GM23248 (cell line): ENCODE measurements around the gene TP53I13. TPM values are rescaled to one million over a fixed set of nuclear protein-coding genes. Genes with fewer than 3 reads are reported as not detected.

Experiments
- DNase-seq: peaks from one replicate; pipeline ENCODE4 v3.0.0-alpha.2; 2015
- H2AFZ ChIP-seq: fragments of 200-600 bp; sonication (generic); 2 replicates; pipeline ENCODE4 v1.6.1; 2016; ENCODE audit warnings: antibody characterized with exemption
- H3F3A ChIP-seq: fragments of 200-600 bp; sonication (generic); 2 replicates; pipeline ENCODE4 v1.6.1; 2016; ENCODE audit warnings: mild to moderate bottlenecking, antibody characterized with exemption, mixed run types; ENCODE audit not compliant: insufficient read depth
- H3K27ac ChIP-seq: fragments of 200-600 bp; sonication (generic); 2 replicates; pipeline ENCODE4 v1.5.1; 2016; ENCODE audit warnings: mild to moderate bottlenecking
- H3K27me3 ChIP-seq: fragments of 200-600 bp; sonication (generic); replicated peaks from 2 replicates; pipeline ENCODE4 v1.6.1; 2016; ENCODE audit warnings: mild to moderate bottlenecking; ENCODE audit not compliant: insufficient read depth
- H3K36me3 ChIP-seq: fragments of 200-600 bp; sonication (generic); 2 replicates; pipeline ENCODE4 v1.6.1; 2016; ENCODE audit warnings: low read depth, mild to moderate bottlenecking
- H3K4me1 ChIP-seq: fragments of 200-600 bp; sonication (generic); 2 replicates; pipeline ENCODE4 v1.6.1; 2016; ENCODE audit warnings: mild to moderate bottlenecking; ENCODE audit not compliant: insufficient read depth
- H3K4me2 ChIP-seq: fragments of 200-600 bp; sonication (generic); one replicate; pipeline ENCODE4 v1.6.1; 2016; ENCODE audit warnings: mild to moderate bottlenecking; ENCODE audit not compliant: unreplicated experiment
- H3K4me3 ChIP-seq: fragments of 200-600 bp; sonication (generic); 2 replicates; pipeline ENCODE4 v1.5.1; 2016; ENCODE audit warnings: mild to moderate bottlenecking
- H3K79me2 ChIP-seq: fragments of 200-600 bp; sonication (generic); 2 replicates; pipeline ENCODE4 v1.6.1; 2016; ENCODE audit warnings: mild to moderate bottlenecking; ENCODE audit not compliant: insufficient read depth
- H3K9ac ChIP-seq: fragments of 200-600 bp; sonication (generic); 2 replicates; pipeline ENCODE4 v1.6.1; 2016; ENCODE audit warnings: mild to moderate bottlenecking
- H3K9me2 ChIP-seq: fragments of 200-600 bp; sonication (generic); 2 replicates; pipeline ENCODE4 v1.6.1; 2016; ENCODE audit warnings: mixed run types, mild to moderate bottlenecking, moderate library complexity; ENCODE audit not compliant: insufficient read depth
- H3K9me3 ChIP-seq: fragments of 200-600 bp; sonication (generic); one replicate; pipeline ENCODE4 v1.6.1; 2017; ENCODE audit warnings: low read depth
- H4K20me1 ChIP-seq: fragments of 200-600 bp; sonication (generic); 2 replicates; pipeline ENCODE4 v1.6.0; 2016; ENCODE audit not compliant: insufficient read depth
- EZH2 ChIP-seq: fragments of 200-600 bp; sonication (generic); IDR thresholded peaks from 2 replicates; pipeline ENCODE4 v1.6.1; 2018; ENCODE audit warnings: antibody characterized with exemption, mild to moderate bottlenecking; ENCODE audit not compliant: insufficient read depth, poor library complexity, severe bottlenecking
- EZH2phosphoT487 ChIP-seq: fragments of 200-600 bp; sonication (generic); IDR thresholded peaks from 2 replicates; pipeline ENCODE4 v1.6.1; 2018; ENCODE audit warnings: antibody characterized with exemption, moderate library complexity, mild to moderate bottlenecking, low read depth; ENCODE audit not compliant: insufficient read depth
- WGBS, 2 experiments: methylation state at CpG; one replicate each; pipeline ENCODE4 v1.1.6; 2015 to 2017; ENCODE audit warnings: low lambda C conversion rate in 2 of 2, low coverage in 1 of 2; ENCODE audit errors: missing lambda C conversion rate in 2 of 2; 5-methylcytosine and 5-hydroxymethylcytosine counted together
- in situ Hi-C: fragments of 300-500 bp; cut with MboI; formaldehyde crosslinking; loops from 2 replicates; pipeline ENCODE4 v1.15.0; 2020
- polyA plus RNA-seq: library from polyadenylated mRNA; unstranded; fragments of >200 nt; fragmentation: Nextera tagmentation; extraction: Ambion mirVana; gene quantifications from 2 replicates; pipeline ENCODE4 v1.2.1, GENCODE V29; 2016
- total RNA-seq: library from RNA; depleted of rRNA; stranded (reverse); fragments of >200 nt; shearing (Covaris generic); gene quantifications from 2 replicates; pipeline ENCODE4 v1.2.3, GENCODE V29; 2014

The TP53I13 gene
- total and polyA plus RNA-seq, 2 experiments from 2014 or later: 37.3 to 67.2 TPM

- Histone ChIP-seq H3K79me2 (peaks cover 69% of the 10 kb centered on the region), H3K4me1 (peaks cover 22% of the 10 kb centered on the region), H4K20me1 (peaks cover 3% of the 10 kb centered on the region; the same call in 1 of the 2 replicates), H3F3A (peaks cover 6% of the 10 kb centered on the region; the same call in 1 of the 2 replicates), H2AFZ (no peak overlapping the region), H3K36me3 (no peaks in the 10 kb centered on the region; the same call in 1 of the 2 replicates), H3K9me3 (no peaks in the 10 kb centered on the region), H3K4me2 (no peak overlapping the region), H3K27me3 (no peaks in the 10 kb centered on the region), H3K9me2 (no peaks in the 10 kb centered on the region), H3K4me3 (no peak overlapping the region), H3K9ac (peak overlapping the region; percentile 81; the same call in 1 of the 2 replicates), H3K27ac (no peak overlapping the region)
- WGBS, 2 experiments: 85 to 93% methylated on average over 9 of the region's 9 CpGs
- no peak for DNase-seq
- TF ChIP-seq EZH2phosphoT487 (no peak), EZH2 (no peak)
- in situ Hi-C loops: no loop called here
These were observed 18.4 kb downstream of the TP53I13 start for GRCh38 chr17:29586676-29587469.

GRCh38 chr17:29587591-29587990 lies 19.1 kb downstream of the TP53I13 start:
- H3K4me3 ChIP-seq: peak overlapping the region; percentile 94
- no peaks in the 10 kb centered on the region for H3K27me3 ChIP-seq
- peaks cover 63% of the 10 kb centered on the region for H3K79me2 ChIP-seq
- TF ChIP-seq EZH2phosphoT487 (no peak), EZH2 (no peak)
- H3F3A ChIP-seq: peaks cover 13% of the 10 kb centered on the region; the same call in 1 of the 2 replicates
- H3K27ac ChIP-seq: peak overlapping the region; percentile 56
- no peak for DNase-seq
- 73% methylated on average over 6 of the region's 6 CpGs for WGBS, 2 experiments
- peak overlapping the region; percentile 81 for H3K9ac ChIP-seq
- in situ Hi-C loops: no loop called here
- no peaks in the 10 kb centered on the region for H3K9me2 ChIP-seq
- H2AFZ ChIP-seq: no peak overlapping the region
- no peaks in the 10 kb centered on the region for H3K36me3 ChIP-seq
- H3K4me2 ChIP-seq: peak overlapping the region; percentile 95
- H3K4me1 ChIP-seq: peaks cover 29% of the 10 kb centered on the region
- no peaks in the 10 kb centered on the region for H3K9me3 ChIP-seq
- H4K20me1 ChIP-seq: peaks cover 3% of the 10 kb centered on the region; the same call in 1 of the 2 replicates

GRCh38 chr17:29588017-29588561 lies 19.6 kb downstream of the TP53I13 start:
- Histone ChIP-seq H3K9me2 (no peaks in the 10 kb centered on the region), H3K27me3 (no peaks in the 10 kb centered on the region), H4K20me1 (peaks cover 3% of the 10 kb centered on the region; the same call in 1 of the 2 replicates), H3K27ac (peak overlapping the region; percentile 56), H3K4me1 (peaks cover 30% of the 10 kb centered on the region), H3K36me3 (no peaks in the 10 kb centered on the region), H3K9ac (peak overlapping the region; percentile 81), H3K4me2 (peak overlapping the region; percentile 95), H3K79me2 (peaks cover 58% of the 10 kb centered on the region), H3F3A (peaks cover 15% of the 10 kb centered on the region; the same call in 1 of the 2 replicates), H2AFZ (peak overlapping the region; percentile 54), H3K9me3 (no peaks in the 10 kb centered on the region), H3K4me3 (peak overlapping the region; percentile 94)
- in situ Hi-C loops: no loop called here
- peak; percentile 47 for DNase-seq
- TF ChIP-seq EZH2phosphoT487 (no peak), EZH2 (no peak)
- WGBS, 2 experiments: 8 to 12% methylated on average over 8 of the region's 8 CpGs

- H3F3A ChIP-seq: peaks cover 15% of the 10 kb centered on the region; the same call in 1 of the 2 replicates
- H3K79me2 ChIP-seq: peaks cover 51% of the 10 kb centered on the region
- no peaks in the 10 kb centered on the region for H3K36me3 ChIP-seq
- TF ChIP-seq EZH2 (no peak), EZH2phosphoT487 (no peak)
- peak overlapping the region; percentile 94 for H3K4me3 ChIP-seq
- peaks cover 30% of the 10 kb centered on the region for H3K4me1 ChIP-seq
- H3K4me2 ChIP-seq: peak overlapping the region; percentile 95
- H2AFZ ChIP-seq: peak overlapping the region; percentile 54
- no peaks in the 10 kb centered on the region for H3K9me2 ChIP-seq
- H3K9me3 ChIP-seq: no peaks in the 10 kb centered on the region
- peaks cover 3% of the 10 kb centered on the region; the same call in 1 of the 2 replicates for H4K20me1 ChIP-seq
- DNase-seq: peak; percentile 69
- WGBS, 2 experiments: 0% methylated on average over 23 to 30 of the region's 72 CpGs
- no peaks in the 10 kb centered on the region for H3K27me3 ChIP-seq
- in situ Hi-C loops: no loop called here
- peak overlapping the region; percentile 81 for H3K9ac ChIP-seq
- H3K27ac ChIP-seq: peak overlapping the region; percentile 56
These were observed 20.3 kb downstream of the TP53I13 start for GRCh38 chr17:29588562-29589411.
